GM12801 (cell line): ENCODE results near the gene DDX5.

Source experiments
- TF ChIP-seq, protein P1 (sequence below): IDR thresholded peaks from one replicate; pipeline ENCODE4 v1.5.1; 2011; ENCODE audit warnings: control low read depth; ENCODE audit not compliant: insufficient read length; ENCODE audit errors: extremely low read depth

Gene DDX5

GRCh38 chr17:64538508-64539130 lies 32.5 kb upstream of the DDX5 start:
- TF ChIP-seq, protein P1, sequence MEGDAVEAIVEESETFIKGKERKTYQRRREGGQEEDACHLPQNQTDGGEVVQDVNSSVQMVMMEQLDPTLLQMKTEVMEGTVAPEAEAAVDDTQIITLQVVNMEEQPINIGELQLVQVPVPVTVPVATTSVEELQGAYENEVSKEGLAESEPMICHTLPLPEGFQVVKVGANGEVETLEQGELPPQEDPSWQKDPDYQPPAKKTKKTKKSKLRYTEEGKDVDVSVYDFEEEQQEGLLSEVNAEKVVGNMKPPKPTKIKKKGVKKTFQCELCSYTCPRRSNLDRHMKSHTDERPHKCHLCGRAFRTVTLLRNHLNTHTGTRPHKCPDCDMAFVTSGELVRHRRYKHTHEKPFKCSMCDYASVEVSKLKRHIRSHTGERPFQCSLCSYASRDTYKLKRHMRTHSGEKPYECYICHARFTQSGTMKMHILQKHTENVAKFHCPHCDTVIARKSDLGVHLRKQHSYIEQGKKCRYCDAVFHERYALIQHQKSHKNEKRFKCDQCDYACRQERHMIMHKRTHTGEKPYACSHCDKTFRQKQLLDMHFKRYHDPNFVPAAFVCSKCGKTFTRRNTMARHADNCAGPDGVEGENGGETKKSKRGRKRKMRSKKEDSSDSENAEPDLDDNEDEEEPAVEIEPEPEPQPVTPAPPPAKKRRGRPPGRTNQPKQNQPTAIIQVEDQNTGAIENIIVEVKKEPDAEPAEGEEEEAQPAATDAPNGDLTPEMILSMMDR, result no peak

- TF ChIP-seq, protein P1, result no peak
Measured at GRCh38 chr17:64537488-64537887, 31.4 kb upstream of the DDX5 start.

DNA sequence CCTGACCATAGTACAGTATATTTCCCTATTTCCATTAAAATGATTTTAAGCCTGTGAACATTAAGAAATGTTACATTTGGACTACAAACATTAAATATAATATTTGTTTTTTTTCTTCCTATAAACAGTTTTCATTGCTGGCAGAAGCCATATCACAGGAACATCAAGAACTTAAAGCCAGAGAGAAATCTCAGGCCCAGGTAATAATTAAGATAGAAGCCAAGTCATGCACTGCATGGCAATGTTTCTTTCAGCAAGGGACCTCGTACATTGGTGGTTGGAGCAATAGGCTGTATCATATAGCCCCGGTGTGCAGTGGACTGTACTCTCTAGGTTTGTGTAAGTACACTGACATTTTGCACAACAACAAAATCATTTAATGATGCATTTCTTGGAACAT lies 30.8 kb upstream of the DDX5 start:
- TF ChIP-seq, protein P1, result no peak

DNA sequence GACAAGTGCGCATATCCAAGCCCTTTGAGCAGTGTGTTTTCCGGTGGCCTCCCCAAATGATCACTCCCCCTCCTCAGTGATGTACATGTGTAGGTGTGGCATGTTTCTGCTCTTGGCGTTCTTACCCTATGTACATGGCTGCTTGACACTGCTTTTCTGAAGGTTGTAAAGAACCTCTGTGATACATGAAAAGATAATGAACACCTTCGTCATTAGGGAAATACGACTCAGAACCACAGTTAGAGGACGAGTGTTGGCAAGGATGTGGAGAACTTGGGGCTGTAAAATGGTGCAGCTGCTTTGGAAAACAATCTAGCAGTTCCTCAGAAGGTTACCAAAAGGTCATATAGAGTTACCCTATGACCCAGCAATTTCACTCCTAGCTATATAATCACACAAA lies 29.3 kb upstream of the DDX5 start:
- TF ChIP-seq, protein P1, result no peak

- TF ChIP-seq, protein P1, result no peak
Measured at GRCh38 chr17:64534187-64534586, 28.1 kb upstream of the DDX5 start.

GRCh38 chr17:64533784-64534183 lies 27.7 kb upstream of the DDX5 start:
- TF ChIP-seq, protein P1, result no peak

GRCh38 chr17:64532409-64532808 lies 26.3 kb upstream of the DDX5 start:
- TF ChIP-seq, protein P1, result no peak
